ENCODE measurements around the gene CYP19A1. TPM values are rescaled to one million over a fixed set of nuclear protein-coding genes. Genes with fewer than 3 reads are reported as not detected.

Gene CYP19A1
- total RNA-seq, 6 experiments from 2014 or later: 0.57 TPM; not detected in 5

GRCh38 chr15:51307811-51308210 is 30.6 kb downstream of the CYP19A1 start:
- no peaks in the 10 kb centered on the region for H3K36me3 Mint-ChIP-seq (ENCODE audit: low read depth)
- no peak overlapping the region for H3K27ac Mint-ChIP-seq
- H3K4me3 Mint-ChIP-seq: no peak overlapping the region
- no peak for TF ChIP-seq CTCF (IDR thresholded peaks at IDR 0.05)
- H3K27me3 Mint-ChIP-seq (ENCODE audit: insufficient read depth): peaks cover 36% of the 10 kb centered on the region
- H3K4me1 Mint-ChIP-seq (ENCODE audit: low read depth): peaks cover 10% of the 10 kb centered on the region; the same call in 1 of the 2 replicates
- H3K9me3 Mint-ChIP-seq: no peaks in the 10 kb centered on the region
- DNase-seq: no peak

DNA sequence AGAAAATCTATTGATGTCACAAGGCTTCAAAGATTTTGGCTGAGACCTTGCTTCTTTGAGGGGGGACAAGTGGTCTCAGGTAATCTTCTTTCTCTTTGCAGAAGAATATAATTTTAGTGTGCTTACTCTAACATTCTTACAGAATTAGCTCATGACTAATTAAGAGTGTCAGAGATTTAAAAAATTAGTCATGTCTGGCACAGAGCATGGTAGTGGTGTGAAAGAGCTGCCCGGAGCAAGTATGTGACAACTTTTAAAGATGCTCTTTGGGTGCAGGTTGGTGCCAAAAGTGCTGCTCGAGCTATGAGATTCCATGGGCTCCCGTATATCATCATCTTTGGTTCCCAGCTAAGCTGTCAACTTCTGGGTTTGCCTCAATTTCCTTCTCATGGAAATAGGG is 31.1 kb downstream of the CYP19A1 start:
- H3K9me3 Mint-ChIP-seq: no peaks in the 10 kb centered on the region
- TF ChIP-seq CTCF (IDR thresholded peaks at IDR 0.05): no peak
- no peak for DNase-seq
- H3K27me3 Mint-ChIP-seq (ENCODE audit: insufficient read depth): peaks cover 32% of the 10 kb centered on the region
- H3K4me1 Mint-ChIP-seq (ENCODE audit: low read depth): peaks cover 6% of the 10 kb centered on the region; the same call in 1 of the 2 replicates
- no peak overlapping the region for H3K4me3 Mint-ChIP-seq
- no peak overlapping the region for H3K27ac Mint-ChIP-seq
- no peaks in the 10 kb centered on the region for H3K36me3 Mint-ChIP-seq (ENCODE audit: low read depth)

GRCh38 chr15:51303462-51303980 is 34.9 kb downstream of the CYP19A1 start:
- H3K4me3 Mint-ChIP-seq: no peak overlapping the region
- no peaks in the 10 kb centered on the region for H3K36me3 Mint-ChIP-seq (ENCODE audit: low read depth)
- no peak for DNase-seq
- no peak overlapping the region for H3K27ac Mint-ChIP-seq
- TF ChIP-seq CTCF (IDR thresholded peaks at IDR 0.05): no peak
- H3K9me3 Mint-ChIP-seq: no peaks in the 10 kb centered on the region
- H3K4me1 Mint-ChIP-seq (ENCODE audit: low read depth): no peaks in the 10 kb centered on the region
- H3K27me3 Mint-ChIP-seq (ENCODE audit: insufficient read depth): peaks cover 51% of the 10 kb centered on the region

DNA sequence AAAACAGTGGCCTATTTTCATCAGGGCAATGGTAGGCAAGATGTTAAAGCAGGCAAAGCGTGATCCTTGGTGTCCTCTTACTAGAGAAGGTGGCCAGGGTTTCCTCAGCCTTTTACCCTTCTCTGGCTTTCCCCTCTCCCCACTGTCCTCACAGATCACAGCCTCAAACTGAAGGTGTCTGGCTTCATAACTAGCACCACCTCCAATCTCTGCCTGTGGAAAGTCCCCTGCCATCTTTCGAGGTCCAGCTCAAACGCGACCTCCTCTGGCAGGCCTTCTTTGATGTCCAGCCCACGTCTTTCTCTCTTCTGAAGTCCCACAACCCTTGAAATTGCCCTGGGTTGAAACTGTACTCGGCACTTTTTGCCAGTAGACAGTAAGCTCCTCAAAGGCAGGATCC is 35.9 kb downstream of the CYP19A1 start:
- TF ChIP-seq CTCF (IDR thresholded peaks at IDR 0.05): no peak
- H3K27me3 Mint-ChIP-seq (ENCODE audit: insufficient read depth): peaks cover 46% of the 10 kb centered on the region
- no peaks in the 10 kb centered on the region for H3K9me3 Mint-ChIP-seq
- no peak overlapping the region for H3K4me3 Mint-ChIP-seq
- no peaks in the 10 kb centered on the region for H3K36me3 Mint-ChIP-seq (ENCODE audit: low read depth)
- H3K27ac Mint-ChIP-seq: no peak overlapping the region
- H3K4me1 Mint-ChIP-seq (ENCODE audit: low read depth): no peaks in the 10 kb centered on the region
- DNase-seq: no peak

DNA sequence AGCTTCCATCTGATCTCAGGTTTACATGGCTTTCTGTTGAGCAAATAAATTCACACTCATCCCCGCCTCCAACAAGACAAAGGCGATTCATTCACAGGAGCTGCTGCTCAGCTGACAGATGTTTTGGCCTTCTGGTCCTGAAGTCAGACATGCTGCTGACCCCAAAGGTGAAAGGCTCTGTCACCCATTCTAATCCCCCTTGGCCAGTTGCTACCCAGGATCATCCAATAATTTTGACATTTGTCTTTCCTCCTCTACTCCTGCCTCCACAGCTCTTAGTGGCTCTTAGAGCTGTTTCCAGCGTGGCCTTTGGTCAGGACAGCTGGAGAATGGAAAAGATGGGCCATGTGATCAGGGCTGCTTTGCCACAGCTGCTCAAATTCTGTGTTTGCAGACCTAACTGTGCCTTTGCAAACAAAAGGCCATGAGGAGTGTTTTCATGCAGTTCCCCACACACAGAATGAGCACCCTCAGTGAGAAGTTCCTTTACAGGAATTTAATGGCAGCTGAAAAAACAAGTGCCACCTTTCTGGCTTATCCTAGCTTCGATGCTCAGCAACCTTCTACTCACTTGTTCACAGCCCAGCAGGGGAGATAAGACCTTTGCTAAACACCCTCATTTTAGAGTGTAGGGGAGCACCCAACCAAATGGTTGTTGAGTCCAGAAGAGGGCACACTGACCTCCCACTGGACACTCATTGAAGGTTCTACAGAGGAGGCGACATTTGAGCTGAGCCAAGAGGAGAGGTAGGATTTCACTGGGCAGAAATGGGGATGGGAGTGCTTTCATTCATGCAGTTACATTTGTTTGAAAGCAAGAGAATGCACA is 39.0 kb downstream of the CYP19A1 start:
- TF ChIP-seq CTCF (IDR thresholded peaks at IDR 0.05): no peak
- no peaks in the 10 kb centered on the region for H3K4me1 Mint-ChIP-seq (ENCODE audit: low read depth)
- H3K9me3 Mint-ChIP-seq: no peaks in the 10 kb centered on the region
- no peaks in the 10 kb centered on the region for H3K36me3 Mint-ChIP-seq (ENCODE audit: low read depth)
- H3K27ac Mint-ChIP-seq: no peak overlapping the region
- H3K4me3 Mint-ChIP-seq: no peak overlapping the region
- H3K27me3 Mint-ChIP-seq (ENCODE audit: insufficient read depth): peaks cover 42% of the 10 kb centered on the region
- DNase-seq: no peak
